ENCODE results near the gene CCND3.

GRCh38 chr6:41885930-41886329, 55.7 kb downstream of the CCND3 start:
- TF ChIP-seq CTCF (conservative IDR thresholded peaks at IDR 0.05) (no peak), EZH2 (IDR thresholded peaks at IDR 0.05; ENCODE audit: low read depth) (no peak)
